HG03175 (cell line): ENCODE results near the gene ARL5C.

Experiments used
- ATAC-seq: cut with Tn5 transposase; IDR thresholded peaks from one replicate; pipeline ENCODE4 v1.9.1; 2021; ENCODE audit warnings: mild to moderate bottlenecking, moderate library complexity; ENCODE audit not compliant: unreplicated experiment

Gene ARL5C

DNA sequence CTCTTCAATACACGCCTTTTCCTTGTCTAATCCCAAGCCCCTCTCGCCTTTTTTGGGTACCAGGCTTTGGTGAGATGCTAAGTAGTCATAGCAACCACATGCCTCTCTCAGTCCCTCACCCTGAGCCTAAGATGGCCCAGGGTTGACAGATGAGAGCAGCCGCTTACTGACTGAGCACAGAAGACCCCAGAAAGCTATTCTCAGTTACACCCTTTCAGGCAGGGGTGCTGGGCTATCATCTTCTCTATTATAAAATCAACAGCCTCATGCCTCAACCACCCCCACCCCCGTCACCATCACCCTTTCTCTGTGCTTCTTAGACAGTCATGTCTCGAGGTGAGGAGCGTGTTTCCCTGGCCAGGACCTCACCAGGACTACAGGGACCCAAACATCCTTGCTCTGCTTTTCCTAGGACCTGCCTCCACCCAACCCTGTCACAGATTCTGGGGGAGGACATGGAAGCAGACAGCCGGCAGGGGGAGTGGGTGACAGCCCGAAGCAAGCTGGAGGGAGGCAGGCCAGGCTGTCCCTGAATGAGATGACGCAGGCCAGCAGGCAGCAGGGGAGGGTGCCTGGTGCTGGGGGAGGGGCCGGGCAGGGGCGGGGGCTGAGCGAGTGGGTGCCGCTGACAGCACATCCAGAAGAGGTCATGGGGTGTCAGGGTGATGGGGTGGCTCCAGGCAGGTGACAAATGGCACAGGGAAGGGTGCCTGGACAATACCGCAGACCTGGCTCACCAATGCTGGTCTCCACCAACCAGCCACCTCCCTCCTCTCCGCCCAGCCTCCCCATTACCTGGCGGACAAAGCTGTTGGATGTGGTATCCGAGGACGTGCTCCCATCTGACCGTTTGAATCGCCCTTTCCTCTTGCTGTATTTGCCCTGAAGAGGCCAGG, 28.4 kb upstream of the ARL5C start:
- no peak for ATAC-seq

DNA sequence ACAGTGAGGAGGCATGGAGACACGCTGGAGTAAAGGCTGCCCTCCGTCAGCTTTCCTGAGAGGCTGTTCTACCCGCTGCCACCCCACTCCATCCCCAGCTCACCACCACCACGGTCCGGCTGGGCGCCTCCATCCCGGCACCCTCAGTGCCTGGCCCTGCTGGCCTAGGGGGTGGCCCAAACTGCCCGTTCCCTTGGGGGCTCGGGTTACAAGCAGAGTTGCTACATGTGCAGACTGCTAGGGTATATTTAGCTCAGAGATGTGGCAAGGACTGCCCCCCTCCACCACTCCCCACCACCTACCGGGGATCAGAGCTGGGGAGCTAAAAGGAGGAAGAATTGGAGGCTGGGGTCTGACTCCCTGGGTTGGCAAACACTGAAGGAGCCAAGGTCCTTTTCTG, 27.4 kb upstream of the ARL5C start:
- ATAC-seq, result no peak

DNA sequence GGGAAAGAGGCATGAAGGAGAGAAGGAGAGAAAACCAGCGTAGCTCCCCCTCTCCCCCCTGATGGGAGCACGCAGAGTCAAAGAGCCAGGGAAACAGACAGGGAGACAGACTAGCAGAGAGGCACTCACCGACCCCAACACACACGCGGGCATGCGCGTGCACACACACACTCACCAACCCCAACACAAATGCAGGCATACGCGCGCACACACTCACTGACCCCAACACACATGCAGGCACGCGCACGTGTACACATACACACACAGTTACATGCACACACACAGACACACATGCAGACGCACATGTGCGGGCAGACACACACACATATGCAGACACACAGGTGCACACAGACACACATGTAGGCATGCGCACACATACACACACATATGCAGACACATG, 26.9 kb upstream of the ARL5C start:
- no peak for ATAC-seq

DNA sequence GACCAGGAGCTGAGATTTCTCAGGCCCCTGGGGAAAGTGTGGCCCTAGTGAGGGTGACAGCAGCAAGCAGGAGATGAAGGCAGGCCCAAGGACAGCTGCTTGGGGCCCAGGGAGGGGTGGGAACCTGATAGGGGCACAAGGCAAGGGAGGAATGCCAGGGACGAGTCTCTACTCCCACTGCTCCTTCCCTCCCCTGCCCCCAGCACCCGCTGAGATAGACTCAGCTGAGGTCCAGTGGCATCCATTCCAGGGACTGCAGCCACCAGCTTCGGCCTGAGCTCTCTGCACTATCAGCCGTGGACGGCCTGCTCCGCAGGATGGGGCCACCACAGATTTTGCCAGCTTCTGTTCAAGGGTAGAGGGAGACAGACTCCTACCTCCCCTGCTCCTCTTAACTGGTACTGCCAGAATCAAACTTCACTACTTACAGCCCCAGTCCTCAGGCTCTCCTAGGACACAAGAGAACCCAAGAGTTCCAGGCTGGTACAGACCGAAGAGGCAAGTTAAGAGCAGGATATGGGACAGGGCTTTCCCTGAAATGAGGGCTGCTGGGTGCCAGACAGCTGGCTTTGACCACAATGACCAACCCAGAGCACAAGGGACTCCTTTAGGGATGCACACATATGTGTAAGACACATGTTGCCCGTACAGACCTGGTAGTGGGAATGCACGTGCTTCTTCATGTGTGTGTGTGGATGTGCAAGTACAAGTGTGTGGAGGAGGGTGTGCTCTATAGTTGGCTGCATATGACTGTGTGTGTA, 26.0 kb upstream of the ARL5C start:
- no peak for ATAC-seq

DNA sequence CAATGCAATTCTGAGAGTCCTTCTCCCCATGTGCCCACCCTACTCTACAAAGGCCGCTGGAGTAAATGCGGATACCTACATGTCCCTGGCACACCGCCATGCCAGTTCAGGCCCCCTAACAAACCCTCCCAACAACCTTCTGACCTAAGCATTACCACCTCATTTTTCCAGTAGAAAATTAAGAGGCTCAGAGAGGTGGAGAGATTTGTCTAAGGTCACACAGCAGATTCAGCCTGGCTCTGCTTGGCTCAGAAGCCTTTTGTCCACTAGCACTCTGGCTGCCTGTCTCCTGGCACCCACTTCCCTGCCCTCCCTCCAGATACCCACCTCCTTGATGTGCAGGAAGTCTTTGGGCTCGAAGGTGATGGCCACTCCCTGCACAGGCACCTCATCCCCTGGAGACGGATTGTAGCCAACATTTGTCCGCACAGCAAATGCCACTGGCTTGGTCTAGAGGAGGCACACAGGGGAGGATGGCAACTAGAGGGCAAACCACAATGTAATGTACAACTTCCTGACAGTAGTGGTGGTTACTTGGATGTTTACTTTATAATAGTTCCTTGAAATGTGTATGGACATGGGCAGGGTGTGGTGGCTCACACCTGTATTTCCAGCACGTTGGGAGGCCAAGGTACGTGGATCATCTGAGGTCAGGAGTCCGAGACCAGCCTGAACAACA, 21.3 kb upstream of the ARL5C start:
- no peak for ATAC-seq

DNA sequence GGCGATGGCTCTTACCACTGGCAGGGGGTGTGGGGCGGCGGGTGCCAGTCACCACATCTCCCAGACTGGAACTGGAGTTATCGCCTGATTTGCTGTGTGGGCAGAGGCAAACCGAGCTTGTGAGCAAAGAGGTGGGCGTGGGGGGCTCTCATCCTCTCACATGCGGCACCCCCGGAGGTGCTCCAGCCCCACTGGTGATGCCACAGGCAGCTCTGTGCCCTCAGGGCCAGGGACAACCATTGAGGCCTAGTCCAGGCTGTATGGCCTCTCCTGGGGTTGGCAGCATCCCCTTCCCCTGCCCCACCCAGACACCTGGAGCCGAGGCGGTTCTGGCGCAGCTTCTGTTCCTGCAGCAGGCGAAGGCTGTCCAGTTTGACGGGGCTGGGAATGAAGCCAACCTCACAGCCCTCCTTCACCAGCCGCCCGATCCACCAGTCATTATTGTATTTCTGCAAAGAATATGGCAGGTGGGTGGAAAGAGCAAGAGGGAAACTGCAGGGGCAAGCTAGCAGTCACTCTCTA, 20.6 kb upstream of the ARL5C start:
- ATAC-seq, result no peak

DNA sequence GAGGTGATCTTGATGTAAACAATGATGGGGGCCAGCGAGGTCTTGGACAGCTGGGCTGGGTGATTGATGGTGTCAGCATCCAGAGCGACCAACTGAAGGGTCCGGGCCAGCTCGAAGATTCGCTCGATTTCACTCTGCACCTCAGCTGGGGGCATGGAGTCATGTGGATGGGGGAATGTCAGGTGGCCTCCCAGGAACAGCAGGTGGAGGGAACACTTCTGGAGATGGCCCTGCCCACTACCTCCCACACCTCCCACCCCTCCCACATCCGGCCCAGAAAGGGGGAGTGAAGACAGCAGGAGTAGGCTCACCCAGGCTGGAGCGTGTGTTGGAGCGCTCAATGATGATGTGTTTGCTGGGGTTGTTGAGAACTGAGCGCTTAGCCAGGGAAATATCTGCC, 17.8 kb upstream of the ARL5C start:
- ATAC-seq, result no peak

DNA sequence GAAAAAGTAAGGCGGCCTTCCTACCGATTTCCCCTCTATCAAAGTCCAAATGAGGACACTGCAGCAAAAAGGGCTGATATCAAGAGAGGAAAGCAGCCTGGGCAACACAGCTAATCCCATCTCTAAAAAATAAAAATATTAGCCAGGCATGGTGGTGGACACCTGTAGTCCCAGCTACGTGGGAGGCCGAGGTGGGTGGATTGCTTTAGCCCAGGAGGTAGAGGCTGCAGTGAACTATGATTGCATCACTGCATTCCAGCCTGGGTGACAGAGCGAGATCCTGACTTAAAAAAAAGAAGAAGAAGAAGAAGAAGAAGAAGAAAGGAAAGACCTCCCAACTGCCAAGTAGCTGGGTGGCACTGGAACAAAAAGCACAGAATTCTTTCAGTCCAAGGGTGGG, 17.1 kb upstream of the ARL5C start:
- no peak for ATAC-seq

DNA sequence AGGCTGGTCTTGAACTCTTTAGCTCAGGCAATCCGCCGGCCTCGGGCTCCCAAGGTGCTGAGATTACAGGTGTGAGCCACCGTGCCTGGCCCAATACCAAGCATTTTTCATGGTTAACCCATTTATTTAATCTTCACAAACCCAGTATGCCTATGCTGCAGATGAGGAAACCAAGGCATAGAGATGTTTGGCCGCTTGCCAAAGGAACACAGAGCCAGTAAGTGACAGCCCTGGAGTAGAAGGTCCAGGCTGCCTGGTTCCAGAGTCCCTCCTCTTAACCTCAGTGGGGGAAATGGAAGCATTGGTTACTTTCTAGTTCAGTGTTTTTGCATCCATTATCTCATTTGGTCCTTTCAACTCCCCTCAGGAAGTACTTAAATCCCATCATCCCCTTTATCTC, 15.3 kb upstream of the ARL5C start:
- no peak for ATAC-seq

DNA sequence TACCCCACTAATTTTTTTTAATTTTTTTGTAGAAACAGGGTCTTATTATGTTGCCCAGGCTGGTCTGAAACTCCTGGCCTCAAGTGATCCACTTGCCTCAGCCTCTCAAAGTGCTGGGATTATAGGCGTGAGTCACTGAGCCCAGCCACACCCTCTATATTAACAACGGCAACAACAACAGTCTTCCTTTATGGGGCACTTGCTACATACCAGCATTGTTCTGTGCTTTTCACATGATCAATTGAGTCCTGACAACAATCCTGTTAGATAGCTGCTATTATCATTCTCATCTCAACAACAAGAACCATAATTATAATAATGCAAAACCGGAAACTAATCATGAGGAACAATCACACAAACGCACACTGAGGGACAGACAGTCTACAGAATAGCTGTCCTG, 12.6 kb upstream of the ARL5C start:
- ATAC-seq, result no peak

DNA sequence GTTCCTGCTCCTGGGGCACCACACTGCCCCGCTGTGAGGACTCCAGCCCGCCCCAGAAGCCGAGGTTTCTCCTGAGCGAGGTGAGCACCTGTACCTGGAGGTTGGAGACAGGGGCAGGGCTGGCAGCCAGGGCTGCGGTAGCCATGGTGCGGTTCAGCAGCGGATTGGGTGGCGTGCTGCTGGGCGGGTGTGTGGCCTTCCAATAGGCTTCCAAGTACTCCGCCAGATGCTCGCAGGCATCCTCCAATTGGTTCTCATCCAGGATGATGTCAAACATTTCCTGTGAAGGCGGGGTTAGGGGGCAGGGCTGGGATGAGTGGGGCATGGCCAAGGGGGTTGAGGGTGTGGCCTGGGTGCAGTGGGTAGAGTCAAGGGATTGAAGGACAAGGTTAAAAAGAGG, 11.3 kb upstream of the ARL5C start:
- ATAC-seq, result no peak

DNA sequence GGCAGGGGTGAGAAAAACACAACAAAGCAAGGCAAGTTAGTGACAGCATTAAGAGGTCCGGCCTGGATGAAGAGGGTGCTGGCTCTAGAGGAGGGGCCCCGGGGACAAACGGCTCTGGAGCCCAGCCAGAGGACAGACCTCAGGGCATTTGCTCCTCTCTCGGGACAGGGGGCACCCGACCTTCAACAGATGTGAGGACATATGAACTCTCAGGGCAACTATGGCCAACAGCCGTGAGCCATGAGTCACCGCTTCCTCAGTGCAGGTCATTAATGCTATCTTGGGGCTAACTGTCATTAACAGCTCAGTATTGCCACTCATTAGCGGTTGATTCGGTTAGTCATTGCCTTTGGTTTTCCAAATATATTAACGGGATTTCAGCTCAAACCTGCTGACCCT, 9.7 kb upstream of the ARL5C start:
- ATAC-seq, result no peak

DNA sequence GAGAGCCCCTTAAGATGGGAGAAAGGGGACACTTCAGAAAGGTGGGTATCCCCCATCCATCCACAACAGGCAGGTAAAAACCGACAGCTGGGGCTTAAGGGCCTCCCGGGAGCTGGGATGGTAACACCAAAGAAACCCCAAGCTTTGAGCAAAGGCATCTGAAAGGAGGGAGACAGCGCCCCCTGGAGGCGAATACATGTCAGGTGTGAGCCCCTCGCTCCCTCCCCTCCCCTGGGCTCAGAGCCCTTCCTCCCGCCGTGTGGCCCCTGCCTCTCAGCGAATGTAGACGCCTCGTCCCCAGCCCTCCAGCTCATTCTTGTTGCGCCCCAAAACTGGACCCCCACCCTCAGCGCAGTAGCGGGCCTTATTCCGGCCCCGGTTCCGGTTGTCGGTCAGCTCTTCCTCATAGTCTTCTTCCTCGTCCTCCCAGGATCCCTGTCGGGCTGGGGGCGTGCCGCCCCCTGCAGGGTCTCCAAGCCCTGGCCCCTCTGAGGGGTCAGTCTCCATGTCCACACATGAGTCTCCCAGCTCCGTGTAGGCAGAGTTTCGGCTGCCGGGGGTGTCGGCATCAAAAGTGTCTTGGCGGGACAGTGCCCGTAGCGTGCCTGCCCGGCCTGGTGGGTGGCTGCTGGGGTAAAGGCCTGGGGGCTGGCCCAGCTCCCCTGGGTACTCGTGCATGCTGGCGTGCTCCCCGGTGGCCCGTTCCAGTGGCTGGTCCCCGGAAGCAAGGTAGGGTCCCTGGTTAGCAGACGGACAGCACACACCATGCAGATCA, 9.1 kb upstream of the ARL5C start:
- no peak for ATAC-seq

DNA sequence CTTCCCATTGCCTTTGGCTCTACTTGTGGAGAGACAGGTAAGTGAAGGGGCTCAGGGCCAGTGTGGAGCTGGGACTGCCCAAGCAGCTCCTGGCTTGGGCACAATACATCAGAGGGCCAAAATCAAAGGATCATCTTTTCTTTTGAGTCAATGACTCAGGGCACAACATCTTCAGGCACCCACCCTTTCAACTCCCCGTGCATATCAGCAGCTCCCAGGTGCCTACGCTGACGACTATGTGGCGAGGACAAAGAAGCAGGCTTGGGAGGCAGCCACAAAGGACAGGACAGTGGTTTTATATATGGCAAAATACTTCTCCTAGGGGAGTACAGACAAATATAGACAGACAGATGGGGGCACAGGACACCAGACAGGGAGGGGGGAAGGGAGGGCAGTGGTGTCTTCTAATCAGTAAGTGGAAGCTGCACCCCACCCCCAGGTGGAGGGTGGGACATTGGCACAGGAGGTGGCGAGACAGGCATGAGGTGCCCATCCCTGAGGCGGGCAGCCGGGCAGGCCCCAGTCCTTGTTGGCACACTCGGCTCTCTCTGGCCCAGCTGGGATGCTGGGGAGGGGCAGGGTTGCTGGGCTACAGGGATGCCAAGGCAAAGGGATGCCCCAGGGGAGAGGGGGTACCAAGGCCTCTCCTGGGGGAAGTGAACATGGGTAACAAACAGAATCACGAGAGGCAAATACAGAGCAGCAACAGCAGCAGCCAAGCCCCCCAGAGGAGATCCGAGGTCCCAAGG, 7.7 kb upstream of the ARL5C start:
- no peak for ATAC-seq

DNA sequence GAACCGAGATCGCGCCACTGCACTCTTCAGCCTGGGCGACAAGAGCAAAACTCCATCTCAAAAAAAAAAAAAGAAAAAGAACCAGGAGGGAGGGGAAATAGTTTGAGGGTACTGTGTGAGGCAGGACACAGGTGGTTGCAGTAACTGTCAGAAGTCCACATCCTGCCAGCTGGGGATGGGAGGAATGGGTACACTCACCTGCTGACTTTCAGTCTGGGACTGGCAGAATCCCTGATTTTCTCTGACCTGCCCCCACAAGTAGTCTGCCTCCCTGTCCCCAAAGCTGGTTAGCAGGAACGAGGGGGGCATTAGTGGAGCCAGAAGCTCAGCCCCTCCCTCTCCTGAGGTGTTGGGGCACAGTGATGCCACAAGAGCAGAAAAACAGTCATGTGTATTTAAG, 7.1 kb upstream of the ARL5C start:
- ATAC-seq, result no peak

DNA sequence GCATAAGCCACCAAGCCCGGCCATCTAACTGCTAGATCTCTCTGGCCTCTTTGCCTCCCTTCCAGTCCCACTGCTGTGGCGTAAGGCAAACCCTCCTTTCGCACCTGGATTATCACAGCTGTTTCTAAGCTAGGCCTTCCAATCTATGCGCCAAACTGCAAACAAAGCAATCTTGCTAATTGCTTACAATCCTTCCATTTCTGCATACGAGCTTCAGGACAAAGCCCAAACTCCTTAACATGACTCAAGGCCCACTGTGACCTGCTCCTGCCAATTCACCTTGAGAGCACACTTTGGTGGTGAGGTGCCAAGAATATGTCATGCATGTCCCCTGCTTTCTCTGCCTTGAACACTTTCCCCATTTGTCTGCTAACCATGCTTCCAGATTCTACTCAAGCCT, 6.0 kb upstream of the ARL5C start:
- ATAC-seq, result no peak

DNA sequence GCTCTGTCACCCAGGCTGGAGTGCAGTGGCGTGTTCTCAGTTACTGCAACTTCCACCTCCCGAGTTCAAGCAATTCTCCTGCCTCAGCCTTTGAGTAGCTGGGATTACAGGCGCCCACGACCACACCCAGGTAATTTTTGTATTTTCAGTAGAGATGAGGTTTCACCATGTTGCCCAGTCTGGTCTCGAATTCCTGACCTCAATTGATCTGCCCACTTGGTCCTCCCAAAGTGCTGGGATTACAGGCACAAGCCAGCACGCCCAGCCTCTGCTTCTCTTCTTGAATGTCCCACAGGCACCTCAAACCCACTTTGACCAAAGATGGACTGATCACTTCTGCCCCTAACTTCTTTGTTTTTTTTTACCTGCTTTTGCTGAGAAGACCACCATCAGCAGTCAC, 4.6 kb upstream of the ARL5C start:
- ATAC-seq, result no peak

DNA sequence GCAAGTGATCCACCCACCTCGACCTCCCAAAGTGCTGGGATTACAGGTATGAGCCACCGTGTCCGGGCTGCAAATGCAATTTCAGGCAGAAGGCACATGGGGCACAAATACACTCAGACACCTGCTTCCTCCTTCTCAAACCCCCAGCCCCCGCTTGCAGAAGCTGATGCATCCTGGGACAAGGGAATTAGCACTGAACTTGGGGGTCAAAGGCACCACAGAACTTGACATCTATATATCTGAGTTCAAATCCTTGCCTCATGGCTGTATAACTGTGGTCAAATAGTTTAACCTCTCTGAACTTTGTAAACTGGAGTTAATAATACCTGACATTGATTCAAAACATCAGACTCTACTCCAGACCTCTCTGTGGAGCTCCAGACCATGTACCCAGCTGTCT, 4.1 kb upstream of the ARL5C start:
- no peak for ATAC-seq

DNA sequence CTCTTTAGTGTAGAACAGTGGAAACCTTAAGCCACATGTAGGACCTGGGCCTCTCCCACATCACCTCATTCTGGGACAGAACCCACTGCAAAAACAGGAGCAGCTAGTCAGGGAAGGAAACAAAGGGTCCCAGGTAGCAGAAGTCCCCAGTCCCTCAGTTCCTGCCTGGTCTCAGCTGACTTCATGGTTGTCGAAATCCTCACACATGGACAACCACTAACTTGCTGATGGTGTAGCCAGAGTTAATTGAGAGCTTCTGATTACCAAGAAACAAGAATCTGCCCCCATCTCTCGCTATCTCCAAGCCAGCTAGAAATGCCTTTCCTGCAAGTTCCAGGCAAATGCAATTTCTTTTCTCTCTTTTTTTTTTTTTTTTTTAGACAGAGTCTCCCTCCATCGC, 3.6 kb upstream of the ARL5C start:
- no peak for ATAC-seq

DNA sequence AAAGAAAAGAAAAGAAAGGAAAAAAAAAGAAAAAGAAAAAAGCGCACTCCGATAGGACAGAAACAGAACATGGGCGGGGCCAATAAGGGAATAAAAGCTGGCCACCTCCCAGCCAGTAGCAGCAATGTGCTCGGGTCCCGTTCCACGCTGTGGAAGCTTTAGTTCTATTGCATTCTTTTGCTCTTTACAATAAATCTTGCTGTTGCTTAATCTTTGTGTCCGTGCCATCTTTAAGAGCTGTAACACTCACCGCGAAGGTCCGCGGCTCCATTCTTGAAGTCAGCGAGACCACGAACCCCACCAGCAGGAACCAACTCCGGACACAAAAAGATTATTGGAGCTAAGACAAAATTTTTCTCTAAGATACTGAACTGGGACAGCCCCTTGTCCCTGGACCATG, 3.1 kb upstream of the ARL5C start:
- ATAC-seq, result no peak
